GM18502 (cell line): ENCODE results near the gene TRUB1.
"Not testable (repeated sequence)": the region's sequence is repeated elsewhere in the genome, so short reads cannot be mapped to it uniquely, and the experiment has no call there.

Experiments used
- ATAC-seq: cut with Tn5 transposase; IDR thresholded peaks from one replicate; pipeline ENCODE4 v1.9.1; 2021; ENCODE audit warnings: mild to moderate bottlenecking; ENCODE audit not compliant: unreplicated experiment, poor library complexity

Gene TRUB1

GRCh38 chr10:114923551-114923950, 14.4 kb upstream of the TRUB1 start:
- ATAC-seq: no peak

- peak; percentile 96 for ATAC-seq
Observed at GRCh38 chr10:114925587-114926586, 12.1 kb upstream of the TRUB1 start.

DNA sequence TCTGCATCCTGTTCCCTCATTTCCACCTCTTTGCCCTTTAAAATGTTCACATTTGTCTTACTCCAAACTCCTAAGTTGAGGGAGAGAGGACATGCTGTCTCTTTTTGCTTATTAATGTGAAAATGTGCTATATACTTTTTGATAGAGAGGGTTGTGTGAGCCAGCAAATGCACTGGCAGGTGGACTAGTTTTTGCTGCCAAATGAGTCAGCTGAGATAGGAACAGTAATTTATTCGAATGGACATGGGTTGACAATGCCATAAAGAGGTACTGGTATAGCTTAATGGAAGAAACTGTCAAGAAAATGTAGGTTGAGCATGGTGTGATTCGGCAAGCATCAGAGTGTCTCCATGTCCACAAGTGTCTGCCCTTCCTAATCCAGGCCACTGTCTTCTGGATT, 9.2 kb upstream of the TRUB1 start:
- no peak for ATAC-seq

DNA sequence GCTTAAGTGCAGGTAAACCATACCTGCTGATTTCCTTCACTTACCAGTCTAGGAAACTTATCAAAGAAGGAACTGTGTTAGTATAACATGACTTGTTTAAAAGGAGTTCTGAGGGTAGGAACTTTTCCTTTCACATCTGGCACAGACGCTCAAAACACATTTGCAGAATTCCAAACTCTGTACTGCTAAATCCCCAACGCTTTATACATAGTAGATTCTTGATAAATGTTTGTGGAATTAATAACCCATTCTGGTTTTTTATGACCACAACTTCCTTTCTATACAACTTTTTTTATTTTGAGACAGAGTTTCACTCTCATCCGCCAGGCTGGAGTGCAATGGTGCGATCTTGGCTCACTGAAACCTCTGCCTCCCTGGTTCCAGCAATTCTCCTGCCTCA, 7.7 kb upstream of the TRUB1 start:
- no peak for ATAC-seq

DNA sequence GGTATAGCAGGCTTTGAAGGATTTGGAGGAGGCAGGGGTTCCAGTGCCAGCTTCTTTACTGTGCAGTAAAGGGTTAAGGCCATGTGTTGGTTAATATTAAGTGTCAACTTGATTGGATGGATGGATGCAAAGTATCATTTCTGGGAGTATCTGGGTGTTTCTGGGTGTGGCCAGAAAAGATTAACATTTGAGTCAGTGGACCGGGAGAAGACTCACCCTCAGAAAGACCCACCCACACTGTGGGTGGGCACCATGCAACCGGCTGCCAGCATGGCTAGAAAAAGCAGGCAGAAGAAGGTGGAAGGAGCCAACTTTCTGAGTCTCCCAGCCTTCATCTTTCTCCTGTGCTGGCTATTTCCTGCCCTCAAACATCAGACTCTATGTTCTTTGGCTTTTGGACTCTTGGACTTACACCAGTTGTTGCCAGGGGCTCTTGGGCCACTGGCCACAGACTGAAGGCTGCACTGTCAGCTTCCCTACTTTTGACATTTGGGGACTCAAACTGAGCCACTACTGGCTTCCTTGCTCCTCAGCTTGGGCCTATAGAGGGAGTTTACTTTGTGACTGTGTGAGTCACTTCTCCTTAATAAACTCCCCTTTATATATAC, 6.8 kb upstream of the TRUB1 start:
- ATAC-seq: no peak

GRCh38 chr10:114932225-114932624, 5.8 kb upstream of the TRUB1 start:
- ATAC-seq: no peak

DNA sequence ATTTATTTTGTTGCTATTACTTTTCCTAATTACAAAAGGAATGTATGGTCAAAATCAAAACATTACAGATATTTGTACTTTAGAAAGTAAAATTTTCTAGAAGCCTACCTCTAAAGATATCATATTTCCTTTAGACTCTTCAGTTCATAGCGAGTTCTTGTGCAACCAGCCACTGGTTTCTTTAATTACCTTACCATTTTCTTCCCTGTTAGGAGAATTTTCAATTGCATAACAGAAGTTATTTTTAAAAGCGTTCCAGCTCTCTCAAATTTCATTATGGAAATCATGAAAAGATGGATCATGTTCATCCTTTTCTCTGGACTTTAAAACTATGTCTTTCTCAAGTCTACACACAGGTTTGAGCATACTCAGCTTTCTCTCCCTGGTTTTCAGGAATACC, 5.0 kb upstream of the TRUB1 start:
- ATAC-seq: no peak

DNA sequence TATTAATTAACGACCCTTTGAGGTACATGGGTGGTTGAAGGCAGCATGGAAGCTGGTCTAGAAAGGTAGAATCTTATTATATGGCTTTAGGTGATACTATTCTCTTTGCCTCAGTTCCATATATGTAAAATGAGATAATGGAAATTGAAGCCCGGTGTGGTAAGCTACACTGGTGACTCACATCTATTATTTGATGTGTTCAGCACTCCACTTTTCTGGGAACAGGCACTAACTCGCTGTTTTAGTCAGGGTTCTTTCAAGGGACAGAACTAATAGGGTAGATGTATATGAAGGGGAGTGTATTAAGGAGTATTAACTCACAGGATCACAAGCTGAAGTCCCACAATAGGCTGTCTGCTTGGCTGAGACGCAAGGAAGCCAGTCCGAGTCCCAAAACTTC, 4.4 kb upstream of the TRUB1 start:
- ATAC-seq: no peak

- not testable (repeated sequence) for ATAC-seq
Observed at GRCh38 chr10:114933995-114934394, 4.0 kb upstream of the TRUB1 start.

DNA sequence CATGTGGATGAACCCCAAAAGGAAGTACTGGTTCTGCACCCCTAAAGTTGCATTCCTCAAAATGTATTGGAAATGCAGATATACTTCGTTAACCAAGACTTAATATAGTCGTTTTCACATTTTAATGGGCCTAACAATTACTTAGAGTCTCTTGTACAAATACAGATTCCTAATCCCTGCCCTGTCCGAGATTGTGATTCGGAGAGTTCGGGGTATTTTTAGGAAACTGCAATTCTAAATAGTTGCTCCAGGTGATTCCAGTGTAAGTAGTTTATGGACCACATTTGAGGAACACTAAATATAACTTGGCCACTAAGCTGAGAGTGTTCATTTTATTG, 830 bp downstream of the TRUB1 start:
- ATAC-seq: no peak

DNA sequence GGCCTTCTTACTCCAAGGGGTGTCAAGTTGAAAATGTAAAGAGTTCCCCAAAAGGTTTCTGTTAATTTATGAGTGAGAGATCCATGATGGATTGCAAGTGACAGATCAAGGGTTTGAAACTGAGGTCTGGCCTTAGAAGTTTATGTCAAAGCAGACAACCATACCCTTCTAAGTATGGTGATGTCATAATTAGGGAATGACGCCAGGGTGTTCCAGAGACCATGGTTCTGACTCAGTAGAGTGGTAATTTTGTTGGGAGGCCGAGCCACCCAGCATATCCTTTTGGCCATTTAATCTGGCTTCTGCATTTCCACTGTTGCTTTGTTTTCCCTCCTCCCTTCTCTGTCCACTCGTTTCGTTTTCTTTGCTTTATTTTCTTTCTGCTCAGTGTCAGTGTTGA, 2.7 kb downstream of the TRUB1 start:
- no peak for ATAC-seq

DNA sequence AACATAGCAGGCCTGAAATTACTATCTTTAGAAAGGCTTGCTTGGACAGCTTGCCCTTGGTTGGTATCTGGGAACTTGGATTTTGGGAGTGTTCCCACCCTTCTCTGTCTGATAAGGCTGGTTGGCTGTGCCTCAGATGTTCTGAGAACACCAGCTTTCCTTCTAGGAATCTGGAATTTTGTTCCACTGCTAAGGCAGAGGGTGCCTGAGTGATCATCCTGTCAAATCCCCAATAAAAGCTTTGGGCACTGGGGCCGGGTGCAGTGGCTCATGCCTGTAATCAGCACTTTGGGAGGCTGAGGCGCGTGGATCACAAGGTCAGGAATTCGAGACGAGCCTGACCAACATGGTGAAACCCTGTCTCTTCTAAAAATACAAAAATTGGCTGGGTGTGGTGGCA, 5.0 kb downstream of the TRUB1 start:
- ATAC-seq: no peak

DNA sequence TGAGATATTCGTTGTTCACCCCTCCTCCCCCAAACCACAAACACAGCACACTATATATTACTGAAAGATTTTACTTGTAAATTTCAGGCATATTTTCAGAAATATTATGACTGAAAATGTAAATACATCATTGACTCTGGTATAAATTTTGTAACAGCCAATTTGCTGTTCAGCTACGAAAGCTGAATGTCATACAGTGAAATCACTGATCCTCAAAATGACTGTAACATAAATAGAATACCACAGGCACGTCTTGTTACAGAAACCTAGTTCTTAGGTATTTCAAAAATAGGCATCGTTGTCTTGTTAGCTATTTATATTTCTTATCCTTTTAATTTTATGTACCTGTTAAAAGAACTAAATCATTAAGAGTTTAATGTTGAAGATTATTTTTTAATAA, 15.1 kb downstream of the TRUB1 start:
- peak; percentile 85 for ATAC-seq

GRCh38 chr10:114955984-114956383, 18.0 kb downstream of the TRUB1 start:
- ATAC-seq: no peak

DNA sequence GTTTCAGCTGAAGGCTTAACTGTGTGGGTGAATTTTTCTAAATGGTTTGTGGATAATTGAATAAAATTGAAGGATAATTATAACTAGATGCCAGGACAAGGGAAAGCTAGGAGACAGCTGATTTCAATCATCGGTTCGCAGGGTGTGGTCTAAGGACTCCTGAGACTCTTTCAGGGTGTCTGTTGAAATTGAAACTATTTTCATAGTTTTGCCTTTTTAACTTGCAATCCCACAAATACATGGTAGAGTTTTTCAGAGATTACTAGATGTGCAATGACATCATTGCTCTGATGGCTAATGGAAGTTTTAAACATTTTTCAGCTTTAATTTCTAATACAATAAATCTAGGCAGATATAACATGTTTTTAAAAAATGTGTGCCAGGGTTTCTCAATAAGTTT, 18.5 kb downstream of the TRUB1 start:
- peak; percentile 37 for ATAC-seq

GRCh38 chr10:114957122-114957521, 19.1 kb downstream of the TRUB1 start:
- no peak for ATAC-seq

DNA sequence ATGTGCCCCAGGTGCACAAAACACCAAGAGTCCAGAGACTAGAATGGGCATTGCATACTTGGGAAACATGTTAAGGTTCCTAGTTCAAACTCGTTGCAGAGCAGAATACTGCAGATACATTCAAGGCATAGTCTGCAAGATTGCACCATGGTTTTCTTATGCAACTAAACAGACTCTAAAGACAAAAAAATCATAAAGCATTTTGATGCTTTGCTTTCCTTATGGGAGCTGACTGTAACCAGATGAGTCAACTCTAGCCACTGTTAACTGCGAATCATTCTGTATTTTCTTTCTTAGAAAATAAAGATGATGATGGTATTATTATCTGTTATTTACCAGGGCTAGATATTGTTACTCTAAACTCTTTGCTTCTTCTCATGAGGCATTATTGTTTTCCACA, 19.7 kb downstream of the TRUB1 start:
- ATAC-seq: no peak

- ATAC-seq: no peak
Observed at GRCh38 chr10:114962441-114962840, 24.4 kb downstream of the TRUB1 start.

- ATAC-seq: no peak
Observed at GRCh38 chr10:114963908-114964307, 25.9 kb downstream of the TRUB1 start.

- no peak for ATAC-seq
Observed at GRCh38 chr10:114967071-114967470, 29.1 kb downstream of the TRUB1 start.

DNA sequence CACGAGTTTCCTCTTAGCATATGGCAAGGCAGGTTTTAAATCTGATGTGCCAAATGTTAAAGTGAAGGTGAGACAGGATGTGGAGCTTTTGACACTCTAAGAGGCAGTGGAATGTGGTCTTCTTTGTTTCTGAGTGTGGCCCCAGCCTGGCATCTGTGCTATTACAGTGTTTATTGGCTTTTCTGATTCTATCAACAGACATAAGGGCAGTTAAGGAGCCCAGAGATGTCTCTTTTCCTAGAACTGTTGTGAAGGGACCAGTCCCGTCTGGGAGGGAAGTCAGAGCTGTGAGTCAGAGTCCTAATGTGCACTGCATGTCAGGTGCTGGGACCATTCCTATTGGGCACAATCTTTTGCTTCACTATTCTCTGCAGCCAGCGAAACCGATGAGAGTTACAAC, 32.5 kb downstream of the TRUB1 start:
- no peak for ATAC-seq

DNA sequence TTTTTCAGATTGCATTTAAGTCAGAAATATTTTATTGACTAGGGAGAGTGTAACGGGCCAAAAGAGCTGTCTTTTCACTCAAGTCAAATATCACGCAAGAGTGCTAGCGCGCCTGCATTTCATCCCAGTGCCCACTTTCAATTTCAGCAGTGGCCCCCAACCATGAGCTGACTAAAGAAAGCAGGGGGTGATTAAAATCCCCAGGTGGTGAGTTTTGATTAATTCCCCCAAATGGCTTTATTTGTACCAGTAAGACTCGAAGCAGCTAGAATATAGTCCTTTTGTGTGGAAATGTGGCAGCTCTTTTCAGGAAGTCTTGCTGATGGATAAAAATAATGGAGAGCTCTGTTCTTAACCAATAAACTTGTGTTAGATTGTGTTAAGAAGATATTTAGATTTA, 35.3 kb downstream of the TRUB1 start:
- ATAC-seq: no peak
